Duodenal mucosa (tissue), 2 donors: ENCODE measurements around the gene MRPL34.
"Not testable (repeated sequence)": the region's sequence is repeated elsewhere in the genome, so short reads cannot be mapped to it uniquely, and the experiment has no call there.

Experiments
- H3K27ac ChIP-seq: one replicate; pipeline ENCODE4 v1.7.0; 2013; ENCODE audit warnings: low read depth, low read length
- H3K27me3 ChIP-seq, 2 donors: one replicate each; pipeline ENCODE4 v1.7.0; 2013; ENCODE audit warnings: low read length in 2 of 2, control low read depth in 1 of 2; ENCODE audit not compliant: insufficient read depth in 2 of 2, control insufficient read depth in 1 of 2
- H3K36me3 ChIP-seq, 2 donors: one replicate each; pipeline ENCODE4 v1.7.0; 2013; ENCODE audit warnings: low read length in 2 of 2, control low read depth in 1 of 2; ENCODE audit not compliant: insufficient read depth in 2 of 2, control insufficient read depth in 1 of 2
- H3K4me1 ChIP-seq, 2 donors: one replicate each; pipeline ENCODE4 v1.7.0; 2013; ENCODE audit warnings: low read length in 2 of 2, control low read depth in 1 of 2; ENCODE audit not compliant: insufficient read depth in 2 of 2, control insufficient read depth in 1 of 2
- H3K4me3 ChIP-seq, 2 donors: one replicate each; pipeline ENCODE4 v1.7.0; 2013; ENCODE audit warnings: low read length in 2 of 2, low read depth in 1 of 2
- H3K9ac ChIP-seq, 2 donors: one replicate each; pipeline ENCODE4 v1.7.0; 2013; ENCODE audit warnings: low read length in 2 of 2, low read depth in 1 of 2
- H3K9me3 ChIP-seq, 2 donors: one replicate each; pipeline ENCODE4 v1.7.0; 2013; ENCODE audit warnings: low read length in 2 of 2, control low read depth in 1 of 2; ENCODE audit not compliant: control insufficient read depth in 1 of 2

The MRPL34 gene

DNA sequence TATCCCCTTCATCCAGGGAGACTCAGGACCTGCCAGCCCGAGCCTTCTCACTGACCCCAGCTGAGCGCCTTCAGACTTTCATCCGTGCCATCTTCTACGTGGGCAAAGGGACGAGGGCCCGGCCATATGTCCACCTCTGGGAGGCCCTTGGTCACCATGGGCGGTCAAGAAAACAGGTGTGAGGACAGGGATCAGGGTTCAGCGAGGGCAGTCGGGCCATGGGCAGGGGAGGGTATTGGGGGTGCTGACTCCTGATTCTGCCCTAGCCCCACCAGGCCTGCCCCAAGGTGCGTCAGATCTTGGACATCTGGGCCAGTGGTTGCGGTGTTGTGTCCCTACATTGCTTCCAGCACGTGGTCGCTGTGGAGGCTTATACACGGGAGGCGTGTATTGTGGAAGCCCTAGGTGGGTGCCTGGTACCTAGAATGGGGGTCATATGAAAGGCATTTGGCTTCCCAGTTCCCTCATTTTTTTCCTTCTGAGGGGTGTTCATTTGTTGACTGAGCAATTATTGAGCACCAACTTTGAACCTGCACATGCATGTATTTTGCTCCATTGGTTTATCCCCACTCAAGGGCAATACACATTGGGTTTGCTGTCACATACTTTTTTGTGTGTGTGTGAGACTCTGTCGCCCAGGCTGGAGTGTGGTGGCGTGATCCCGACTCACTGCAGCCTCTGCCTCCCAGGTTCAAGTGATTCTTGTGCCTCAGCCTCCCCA lies 20.1 kb upstream of the MRPL34 start:
- Histone ChIP-seq H3K9ac (no peak overlapping the region), H3K4me3 (no peak overlapping the region), H3K4me1 (peaks cover 7 to 15% of the 10 kb centered on the region in 2 donors), H3K9me3 (no peaks in the 10 kb centered on the region), H3K36me3 (no peaks in the 10 kb centered on the region), H3K27me3 (peaks cover 0 to 3% of the 10 kb centered on the region in 2 donors), H3K27ac (no peak overlapping the region)

DNA sequence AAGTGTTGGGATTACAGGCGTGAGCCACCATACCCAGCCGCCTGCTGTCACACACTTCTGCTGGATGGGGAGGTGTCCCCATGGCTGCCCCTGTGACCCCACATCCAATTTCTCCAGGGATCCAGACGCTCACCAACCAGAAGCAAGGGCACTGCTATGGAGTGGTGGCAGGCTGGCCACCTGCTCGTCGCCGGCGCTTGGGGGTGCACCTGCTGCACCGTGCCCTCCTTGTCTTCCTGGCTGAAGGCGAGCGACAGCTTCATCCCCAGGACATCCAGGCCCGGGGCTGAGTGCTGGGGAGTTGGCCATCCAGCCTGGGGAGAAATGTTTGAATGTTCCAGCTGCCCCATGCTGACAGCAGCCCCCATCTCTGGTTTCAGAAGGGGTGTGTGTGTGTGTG lies 19.4 kb upstream of the MRPL34 start:
- H3K9ac ChIP-seq: no peak overlapping the region
- H3K9me3 ChIP-seq: no peaks in the 10 kb centered on the region
- no peak overlapping the region for H3K27ac ChIP-seq
- H3K36me3 ChIP-seq: no peaks in the 10 kb centered on the region
- peaks cover 7 to 13% of the 10 kb centered on the region in 2 donors for H3K4me1 ChIP-seq
- H3K27me3 ChIP-seq: peaks cover 0 to 3% of the 10 kb centered on the region in 2 donors
- H3K4me3 ChIP-seq: no peak overlapping the region

DNA sequence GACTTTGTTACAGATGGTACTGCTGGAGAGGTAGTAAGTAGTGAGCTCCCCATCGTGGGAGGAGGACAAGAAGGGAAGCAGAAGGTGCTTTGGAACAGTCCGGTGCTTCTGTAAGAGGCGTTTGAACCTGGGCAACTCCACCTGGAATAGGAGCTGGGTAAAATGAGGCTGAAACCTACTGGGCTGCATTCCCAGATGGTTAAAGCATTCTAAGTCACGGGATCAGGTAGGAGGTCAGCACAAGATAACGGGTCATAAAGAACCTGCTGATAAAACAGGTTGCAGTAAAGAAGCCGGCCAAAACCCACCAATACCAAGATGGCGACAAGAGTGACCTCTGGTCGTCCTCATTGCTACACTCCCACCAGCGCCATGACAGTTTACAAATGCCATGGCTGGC lies 18.9 kb upstream of the MRPL34 start:
- H3K27me3 ChIP-seq: peaks cover 0 to 3% of the 10 kb centered on the region in 2 donors
- no peak overlapping the region for H3K27ac ChIP-seq
- H3K9ac ChIP-seq: no peak overlapping the region
- no peaks in the 10 kb centered on the region for H3K9me3 ChIP-seq
- H3K36me3 ChIP-seq: no peaks in the 10 kb centered on the region
- H3K4me1 ChIP-seq: peaks cover 7 to 9% of the 10 kb centered on the region in 2 donors
- no peak overlapping the region for H3K4me3 ChIP-seq

DNA sequence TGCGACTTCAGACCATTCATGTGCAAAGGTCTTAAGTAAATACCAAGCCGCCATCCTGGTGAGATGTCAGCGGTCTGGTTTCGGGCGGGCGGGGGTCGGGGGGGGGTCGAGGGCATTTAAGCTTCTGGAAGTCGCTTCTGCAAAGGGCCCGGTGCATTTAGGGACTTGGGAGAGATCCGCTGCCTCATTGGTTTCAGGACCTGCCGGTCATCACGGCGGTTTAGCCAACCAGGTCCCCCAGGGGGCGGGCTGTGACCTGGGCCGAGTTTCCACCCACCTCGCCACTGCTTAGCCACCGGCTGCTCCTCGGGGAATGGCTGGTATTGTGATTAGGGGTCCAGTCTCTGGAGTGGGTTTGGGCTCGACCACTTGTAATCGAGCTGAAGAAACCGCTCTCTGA lies 16.2 kb upstream of the MRPL34 start:
- Histone ChIP-seq H3K9ac (no peak overlapping the region), H3K27ac (no peak overlapping the region), H3K4me3 (no peak overlapping the region), H3K36me3 (no peaks in the 10 kb centered on the region), H3K27me3 (peaks cover 0 to 3% of the 10 kb centered on the region in 2 donors), H3K9me3 (no peaks in the 10 kb centered on the region), H3K4me1 (peaks cover 0 to 9% of the 10 kb centered on the region in 2 donors)

DNA sequence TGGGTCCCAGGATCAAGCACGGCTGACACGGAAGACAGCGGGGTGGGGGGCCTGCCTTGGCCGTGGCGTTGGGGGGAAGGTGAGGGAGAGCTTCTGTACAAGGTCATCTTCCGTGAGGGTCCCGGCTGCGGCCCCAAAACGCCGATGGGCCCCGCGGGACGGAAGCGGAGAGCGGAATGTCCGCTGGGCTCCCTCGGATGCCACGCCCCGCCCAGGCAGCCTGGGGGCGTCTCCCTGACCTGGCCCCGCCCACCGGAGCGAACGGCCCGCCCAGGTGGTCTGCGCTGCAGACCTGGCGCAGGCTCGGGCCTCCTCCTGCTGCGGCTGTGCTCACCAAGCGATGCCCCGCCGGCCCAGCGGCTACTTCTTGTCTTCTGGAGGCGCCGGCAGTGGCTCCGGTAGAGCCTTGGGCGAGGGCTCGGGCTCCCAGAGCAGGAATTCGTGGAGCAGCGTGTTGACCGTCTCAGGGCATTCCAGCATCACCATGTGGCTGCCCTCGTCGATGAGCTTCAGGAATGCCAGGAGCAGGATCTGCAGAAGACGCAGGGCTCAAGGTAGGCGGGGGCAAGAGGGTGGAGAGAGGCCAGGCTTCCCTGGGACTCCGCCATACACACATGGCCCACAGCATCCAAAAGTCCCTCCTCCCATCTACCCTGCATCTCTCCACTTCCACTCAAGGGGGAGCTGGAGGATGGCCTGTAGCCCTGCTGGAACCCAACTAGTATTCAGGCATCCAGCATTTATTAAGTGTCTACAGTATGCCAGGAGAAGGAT lies 13.2 kb upstream of the MRPL34 start:
- Histone ChIP-seq H3K9ac (peak overlapping the region; percentile 48 to 64), H3K9me3 (no peaks in the 10 kb centered on the region), H3K27ac (peak overlapping the region; percentile 25), H3K4me3 (peak overlapping the region; percentile 83 to 88), H3K36me3 (no peaks in the 10 kb centered on the region), H3K27me3 (no peaks in the 10 kb centered on the region), H3K4me1 (peaks cover 0 to 9% of the 10 kb centered on the region in 2 donors)

DNA sequence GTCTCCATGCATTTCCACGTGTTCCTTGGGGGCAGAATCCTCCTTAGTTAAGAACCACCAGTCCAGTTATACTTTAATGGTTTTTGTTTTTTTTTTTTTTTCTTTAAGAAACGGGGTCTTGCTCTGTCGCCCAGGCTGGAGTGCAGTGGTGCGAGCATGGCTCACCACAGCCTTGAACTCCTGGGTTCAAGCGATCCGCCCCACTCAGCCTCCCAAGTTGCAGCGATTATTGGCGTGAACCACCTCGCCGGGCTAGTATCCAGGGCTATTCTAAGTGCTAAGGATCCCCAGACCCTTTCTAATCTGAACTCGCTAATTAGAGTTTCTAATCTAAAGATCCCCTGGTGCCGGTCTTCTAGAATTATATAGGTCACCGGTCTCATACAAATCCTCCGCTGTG lies 12.1 kb upstream of the MRPL34 start:
- no peaks in the 10 kb centered on the region for H3K27me3 ChIP-seq
- H3K4me3 ChIP-seq: no peak overlapping the region
- H3K36me3 ChIP-seq: no peaks in the 10 kb centered on the region
- no peak overlapping the region for H3K27ac ChIP-seq
- H3K4me1 ChIP-seq: peaks cover 0 to 9% of the 10 kb centered on the region in 2 donors
- peaks cover 3% of the 10 kb centered on the region in 2 donors for H3K9me3 ChIP-seq
- H3K9ac ChIP-seq: no peak overlapping the region

DNA sequence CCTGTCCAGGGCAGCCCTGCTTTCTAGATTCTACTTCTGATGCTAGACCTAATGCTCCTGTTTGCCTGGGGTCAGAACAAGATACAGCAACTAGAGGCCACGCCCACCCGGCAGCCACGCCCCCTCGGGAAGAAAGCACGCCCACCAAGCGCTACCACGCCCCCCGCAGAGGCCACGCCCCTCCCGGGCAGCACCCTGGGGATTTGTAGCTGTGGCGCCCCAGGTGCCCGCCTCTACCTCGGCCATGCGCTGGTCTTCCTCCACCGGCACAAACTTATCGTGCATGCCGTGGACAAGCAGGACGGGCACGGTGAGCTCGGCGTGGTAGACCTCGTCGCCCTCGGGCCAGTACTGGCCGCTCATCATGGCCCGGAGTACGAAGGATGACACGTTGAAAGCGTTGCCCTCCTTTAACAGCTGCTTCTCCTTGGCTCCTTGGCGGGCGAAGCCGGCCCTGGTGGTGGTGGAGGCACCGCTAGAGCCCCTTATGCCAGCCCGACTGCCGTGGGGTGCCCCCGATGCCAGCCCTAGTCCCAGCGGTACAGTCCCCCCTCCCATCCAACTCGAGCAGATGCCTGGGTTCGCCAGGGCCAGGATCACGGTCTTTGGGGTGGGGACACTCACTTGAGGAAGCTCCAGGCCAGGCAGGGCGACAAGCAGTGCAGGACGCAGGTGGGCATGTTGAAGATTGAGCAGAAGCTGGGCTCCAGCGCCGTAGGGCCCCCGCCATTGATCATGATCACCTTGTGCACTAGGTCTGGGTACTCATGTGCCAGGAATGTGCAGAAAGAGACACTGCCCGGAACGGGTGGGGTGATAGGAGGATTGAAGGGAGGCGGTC lies 11.4 kb upstream of the MRPL34 start:
- Histone ChIP-seq H3K4me3 (no peak overlapping the region), H3K27me3 (no peaks in the 10 kb centered on the region), H3K9ac (no peak overlapping the region), H3K4me1 (peaks cover 0 to 9% of the 10 kb centered on the region in 2 donors), H3K9me3 (peaks cover 3% of the 10 kb centered on the region in 2 donors), H3K27ac (no peak overlapping the region), H3K36me3 (no peaks in the 10 kb centered on the region)

DNA sequence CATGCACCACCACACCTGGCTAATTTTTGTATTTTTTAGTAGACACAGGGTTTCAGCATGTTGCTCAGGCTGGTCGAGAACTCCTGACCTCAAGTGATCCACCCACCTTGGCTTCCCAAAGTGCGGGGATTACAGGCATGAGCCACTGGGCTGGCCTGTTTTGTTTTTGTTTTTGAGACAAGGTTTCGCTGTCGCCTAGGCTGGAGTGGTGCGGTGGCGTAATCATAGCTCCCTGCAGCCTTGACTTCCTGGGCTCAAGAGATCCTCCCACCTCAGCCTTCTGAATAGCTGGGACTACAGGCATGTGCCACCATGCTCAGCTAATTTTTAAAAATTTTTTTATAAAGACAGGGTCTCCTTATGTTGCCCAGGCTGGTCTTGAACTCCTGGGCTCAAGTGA lies 10.1 kb upstream of the MRPL34 start:
- H3K9ac ChIP-seq, H3K4me3 ChIP-seq, H3K36me3 ChIP-seq, H3K4me1 ChIP-seq, H3K27me3 ChIP-seq, H3K27ac ChIP-seq, H3K9me3 ChIP-seq: not testable (repeated sequence)

DNA sequence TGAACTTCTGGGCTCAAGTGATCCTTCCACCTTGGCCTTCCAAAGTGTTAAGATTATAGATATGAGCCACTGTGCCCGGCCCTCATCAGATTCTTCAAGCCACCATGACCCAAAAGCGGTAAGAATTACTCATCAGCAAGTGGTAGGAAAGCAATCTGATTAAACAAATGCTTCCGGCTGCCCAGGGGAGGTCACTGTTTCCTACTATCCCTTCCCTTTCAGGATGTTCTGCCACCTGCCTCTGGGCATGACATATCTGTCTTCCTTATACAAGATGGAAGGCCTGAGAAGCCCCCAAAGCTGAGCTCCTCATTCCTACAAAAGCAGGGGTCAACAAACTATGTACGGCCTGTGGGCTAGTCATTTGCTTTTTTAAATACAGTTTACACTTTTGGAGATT lies 9.4 kb upstream of the MRPL34 start:
- H3K4me3 ChIP-seq: no peak overlapping the region
- no peak overlapping the region for H3K27ac ChIP-seq
- H3K9ac ChIP-seq: no peak overlapping the region
- H3K36me3 ChIP-seq: no peaks in the 10 kb centered on the region
- no peaks in the 10 kb centered on the region for H3K27me3 ChIP-seq
- peaks cover 3% of the 10 kb centered on the region in 2 donors for H3K9me3 ChIP-seq
- peaks cover 0 to 9% of the 10 kb centered on the region in 2 donors for H3K4me1 ChIP-seq

DNA sequence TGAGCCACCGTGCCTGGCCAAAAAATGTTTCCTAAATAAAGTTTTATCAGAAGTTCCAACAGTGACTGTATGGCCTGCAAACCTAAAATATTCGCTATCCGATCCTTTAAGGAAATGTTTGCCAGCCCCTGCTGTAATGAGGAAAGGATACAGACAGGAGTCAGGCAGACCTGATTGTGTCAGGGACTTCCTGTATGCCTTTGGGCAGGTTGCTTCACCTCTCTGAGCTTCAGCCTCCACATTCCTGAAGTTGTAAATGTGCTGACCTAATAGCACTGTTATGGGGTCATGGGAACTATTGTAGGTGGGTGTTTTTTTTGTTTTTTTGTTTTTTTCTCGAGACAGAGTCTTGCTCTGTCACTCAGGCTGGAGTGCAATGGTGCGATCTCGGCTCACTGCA lies 8.7 kb upstream of the MRPL34 start:
- H3K27me3 ChIP-seq: no peaks in the 10 kb centered on the region

More for the DNA sequence above, 8.7 kb upstream of the MRPL34 start:
- Histone ChIP-seq H3K9me3 (peaks cover 3% of the 10 kb centered on the region in 2 donors), H3K4me3 (no peak overlapping the region), H3K4me1 (peaks cover 0 to 7% of the 10 kb centered on the region in 2 donors), H3K9ac (no peak overlapping the region), H3K36me3 (no peaks in the 10 kb centered on the region), H3K27ac (no peak overlapping the region)
